T47D (cell line): ENCODE measurements around the gene OXER1.
A peak's percentile ranks its signal among the peaks of the same experiment; 100 is the strongest.

Source experiments
- DNase-seq, 2 experiments: peaks; one replicate each; pipeline versions ENCODE4 v3.0.0 to v3.0.0-alpha.2; 2011 to 2012; ENCODE audit warnings: low read depth in 1 of 2, low spot score in 1 of 2
- JUND ChIP-seq: IDR thresholded peaks from 2 replicates; pipeline ENCODE4 v1.6.1; 2012; ENCODE audit warnings: low read depth
- in situ Hi-C: cut with HindIII; loops from 2 replicates; pipeline ENCODE4 v1.10.0; 2016; ENCODE audit warnings: low sequenced_read_pairs, low pct_unique_long_range_greater_than_20kb

OXER1 gene

DNA sequence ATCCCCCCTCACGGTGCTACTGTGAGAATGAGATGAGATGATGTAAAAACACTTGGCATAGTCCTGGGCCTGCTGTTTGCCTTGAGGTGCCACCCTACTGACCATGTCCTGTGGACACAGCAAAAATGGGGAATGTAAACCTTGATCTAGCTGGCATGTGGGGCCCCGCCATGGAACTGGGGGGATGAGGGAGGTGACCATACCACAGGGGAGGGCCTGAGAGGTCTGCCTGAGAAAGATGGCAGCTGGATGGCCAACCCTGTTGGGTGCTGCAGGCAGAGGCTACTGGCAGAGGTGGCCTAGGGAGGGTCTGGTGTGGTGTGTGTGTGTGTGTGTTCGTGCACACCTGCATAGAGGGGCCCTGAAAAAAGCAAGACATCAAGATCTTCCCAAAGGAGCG, 27.7 kb upstream of the OXER1 start:
- in situ Hi-C loops: no loop called here

DNA sequence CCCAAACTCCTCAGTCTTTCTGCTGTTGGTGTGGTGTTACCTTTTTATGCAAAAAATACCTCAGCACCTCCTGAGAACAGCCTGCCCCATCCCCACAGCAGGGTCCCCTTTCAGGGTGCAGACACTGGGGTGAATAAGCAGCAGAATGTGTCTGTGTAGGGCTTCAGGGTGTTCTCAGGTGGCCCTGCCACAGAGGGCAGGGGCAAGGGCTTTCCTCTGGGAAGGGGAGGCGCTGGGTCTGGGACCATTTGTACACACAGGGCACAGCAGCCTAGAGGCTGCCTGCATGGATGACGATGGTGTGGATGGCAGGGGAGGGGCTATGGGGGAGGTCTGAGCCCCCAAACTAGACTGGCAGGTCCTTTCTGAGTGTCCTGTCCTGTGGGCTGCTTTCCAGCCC, 25.8 kb upstream of the OXER1 start:
- in situ Hi-C loops: no loop called here
- no peak for TF ChIP-seq JUND
- no peak for DNase-seq

More for the DNA sequence above, 27.7 kb upstream of the OXER1 start:
- no peak for DNase-seq
- TF ChIP-seq JUND: no peak

DNA sequence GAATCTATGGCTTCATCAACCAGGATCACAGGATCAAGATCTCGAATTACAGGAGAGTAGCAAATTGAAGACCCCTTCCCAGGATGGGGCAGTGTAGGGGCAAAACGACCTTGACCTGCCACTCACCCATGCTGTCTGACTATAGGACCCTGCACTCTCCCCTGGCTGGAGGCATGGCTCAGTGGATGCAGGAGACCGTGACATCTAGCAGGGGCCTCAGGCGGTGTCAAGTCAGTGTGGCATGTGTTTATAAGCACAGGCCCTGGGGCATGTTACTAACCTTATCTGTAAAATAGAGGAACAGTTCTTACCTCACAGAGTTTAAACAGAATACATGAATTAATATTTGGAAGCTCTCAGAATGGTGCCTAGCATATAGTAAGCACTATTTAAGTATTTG, 24.9 kb upstream of the OXER1 start:
- no peak for DNase-seq
- no peak for TF ChIP-seq JUND
- in situ Hi-C loops: no loop called here

DNA sequence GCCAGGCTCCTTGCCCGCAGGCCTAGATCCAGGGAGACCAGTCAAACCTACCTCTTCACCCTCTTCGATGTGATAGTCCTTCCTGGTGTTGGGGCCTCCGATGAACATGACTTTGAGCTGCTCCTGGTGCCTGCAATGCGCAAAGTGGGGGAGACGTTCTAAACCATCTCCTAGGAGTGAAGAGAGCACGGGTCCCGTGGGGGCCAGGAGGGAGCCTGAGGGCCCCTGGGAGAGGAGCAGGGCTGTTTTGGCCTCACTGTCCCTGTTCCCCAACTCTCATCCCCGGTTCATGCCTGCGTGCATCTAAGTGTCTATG, 24.5 kb upstream of the OXER1 start:
- in situ Hi-C loops: no loop called here
- no peak for TF ChIP-seq JUND
- no peak for DNase-seq

DNA sequence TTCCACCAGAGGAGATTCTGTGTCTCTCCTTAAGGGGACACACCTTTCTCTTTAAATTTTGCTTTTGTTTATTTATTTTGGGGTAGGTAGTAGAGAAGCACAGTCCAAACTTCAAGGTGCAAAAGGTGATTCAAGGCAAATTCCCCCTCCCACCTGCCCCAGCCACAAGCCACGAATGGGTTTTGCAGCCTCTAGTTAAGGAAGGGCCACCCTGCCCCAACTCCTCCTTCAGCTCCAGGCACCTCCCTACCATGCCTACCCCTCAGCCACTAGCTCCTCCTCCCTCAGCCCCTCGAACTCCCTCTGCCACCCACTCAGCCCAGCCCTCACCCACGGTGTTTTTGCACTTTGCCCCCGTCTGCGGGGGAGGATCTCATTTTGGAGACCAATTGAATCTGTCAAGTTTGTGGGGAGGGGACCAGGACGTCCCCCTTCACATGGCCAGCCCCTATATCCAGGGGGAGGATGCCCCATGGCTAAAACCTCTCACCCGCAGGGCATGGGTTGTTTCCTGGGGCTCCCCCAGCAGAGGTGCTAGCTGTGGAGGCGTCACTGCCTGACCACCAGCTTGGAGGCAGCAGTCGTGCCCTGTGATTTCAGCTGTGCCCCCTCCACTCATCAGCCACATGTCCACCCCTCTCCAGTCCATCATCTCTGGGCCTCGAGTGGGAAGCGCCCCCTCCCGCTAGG, 24.0 kb upstream of the OXER1 start:
- in situ Hi-C loops: no loop called here
- TF ChIP-seq JUND: no peak
- DNase-seq: no peak

DNA sequence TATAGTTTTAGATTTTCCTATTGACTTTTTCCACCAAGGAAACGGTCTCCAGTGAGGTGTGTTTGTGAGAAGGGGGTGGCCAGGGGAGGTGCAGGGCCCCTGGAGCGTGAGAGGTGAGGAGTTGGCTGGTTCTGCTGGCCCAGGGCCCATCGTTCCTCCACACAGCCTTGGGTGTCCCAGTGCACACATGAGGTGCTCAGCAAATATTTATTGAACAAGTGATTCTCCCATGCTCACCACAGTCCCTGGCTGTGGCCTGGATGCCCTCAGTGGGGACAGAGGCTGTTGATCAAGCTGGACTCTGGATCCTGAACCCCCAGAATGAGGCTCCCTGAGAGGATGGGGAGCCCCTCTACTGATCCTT, 23.5 kb upstream of the OXER1 start:
- TF ChIP-seq JUND: no peak
- in situ Hi-C loops: no loop called here
- peak in 1 of 2 experiments; percentile 65 for DNase-seq

DNA sequence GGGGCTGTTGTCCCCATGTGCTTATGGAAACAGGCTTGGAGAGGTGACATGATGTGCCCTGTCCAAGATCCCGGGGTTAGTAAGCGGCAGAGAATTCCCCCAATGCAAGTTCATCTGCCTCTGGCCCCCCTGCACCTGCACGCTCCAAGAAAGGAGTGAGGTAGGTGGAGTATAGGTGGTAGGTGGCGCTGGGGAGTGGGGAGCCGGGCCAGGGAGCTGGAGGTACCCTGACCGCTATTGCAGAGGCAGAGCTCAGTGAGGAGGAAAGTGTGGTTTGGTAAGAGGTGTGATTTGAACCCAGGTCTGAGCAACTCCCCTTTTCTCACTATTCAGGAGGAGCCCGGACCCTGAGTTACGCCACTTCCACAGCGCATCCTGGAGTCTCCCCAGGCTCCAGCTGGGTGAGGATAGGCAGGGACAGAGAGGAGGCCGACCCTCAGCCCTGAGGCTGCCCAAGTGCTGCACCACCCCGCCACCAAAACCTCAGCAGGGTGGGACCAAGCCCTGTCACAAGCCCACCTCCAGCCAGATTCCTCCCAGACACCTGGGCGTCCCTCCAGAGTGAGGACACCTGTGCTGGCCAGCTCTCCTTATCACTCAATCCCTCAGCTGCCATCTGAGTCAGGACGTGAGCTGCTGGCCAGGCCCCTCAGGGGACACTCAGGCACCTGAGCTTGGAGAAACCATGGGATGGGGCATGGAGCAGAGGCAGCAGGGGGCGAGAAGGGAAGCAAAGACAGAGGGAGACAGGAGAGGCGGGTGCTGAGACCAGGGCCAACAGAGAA, 22.8 kb upstream of the OXER1 start:
- TF ChIP-seq JUND: no peak
- in situ Hi-C loops: no loop called here
- peak in 1 of 2 experiments; percentile 22 for DNase-seq

DNA sequence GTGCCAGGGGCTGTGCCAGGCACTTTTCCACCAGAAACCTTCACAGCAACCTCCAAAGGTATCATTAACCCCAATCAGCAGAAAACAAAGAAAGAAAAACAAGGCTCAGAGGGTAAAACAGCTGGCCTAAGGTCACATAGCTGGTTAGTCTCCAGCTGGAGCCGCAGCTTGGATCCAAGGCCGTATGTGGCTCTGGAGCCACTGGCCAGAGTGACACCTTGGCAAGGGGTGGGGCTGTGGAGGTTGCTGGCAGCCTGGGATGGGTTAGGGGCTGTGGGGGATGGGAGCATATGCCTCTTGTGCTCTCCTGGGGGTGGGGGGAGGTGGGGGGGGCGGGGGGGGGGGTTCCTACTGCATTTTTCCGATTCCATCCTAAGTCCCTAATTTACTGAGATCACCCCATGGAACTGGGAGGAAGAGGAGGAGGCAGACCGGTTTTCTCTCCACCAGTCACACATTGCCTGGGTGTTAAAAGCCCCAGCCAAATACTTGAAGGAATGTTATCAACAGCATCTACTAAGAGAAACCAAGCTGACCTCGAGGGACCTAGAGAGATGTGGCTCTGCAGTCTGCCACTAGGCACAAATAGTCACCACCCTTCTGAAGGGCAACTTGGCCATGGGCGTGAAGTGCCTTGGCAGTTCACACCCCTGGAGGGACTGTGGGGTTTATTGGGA, 20.4 kb upstream of the OXER1 start:
- in situ Hi-C loops: no loop called here
- DNase-seq: peak in 1 of 2 experiments; percentile 25
- TF ChIP-seq JUND: no peak

DNA sequence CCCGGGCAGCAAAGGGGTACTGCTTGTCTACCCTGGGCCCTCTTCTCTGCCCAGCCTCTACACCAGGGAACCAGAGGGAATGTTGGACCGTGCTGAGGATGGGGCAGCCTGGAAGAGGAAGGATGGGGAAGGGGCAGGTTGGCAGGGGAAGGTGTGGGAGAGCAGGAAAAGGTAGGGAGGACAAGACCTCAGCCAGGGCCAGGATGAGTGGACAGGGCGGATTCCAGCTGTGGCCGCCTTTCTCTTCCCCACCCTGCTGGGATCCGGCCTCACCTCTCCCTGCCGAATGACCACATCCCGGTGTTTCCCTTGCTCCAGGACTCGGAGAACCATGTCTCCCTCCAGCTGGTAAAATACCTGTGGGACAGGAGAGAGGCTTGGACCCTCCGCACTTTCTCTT, 19.6 kb upstream of the OXER1 start:
- TF ChIP-seq JUND: no peak
- in situ Hi-C loops: no loop called here
- DNase-seq: no peak

DNA sequence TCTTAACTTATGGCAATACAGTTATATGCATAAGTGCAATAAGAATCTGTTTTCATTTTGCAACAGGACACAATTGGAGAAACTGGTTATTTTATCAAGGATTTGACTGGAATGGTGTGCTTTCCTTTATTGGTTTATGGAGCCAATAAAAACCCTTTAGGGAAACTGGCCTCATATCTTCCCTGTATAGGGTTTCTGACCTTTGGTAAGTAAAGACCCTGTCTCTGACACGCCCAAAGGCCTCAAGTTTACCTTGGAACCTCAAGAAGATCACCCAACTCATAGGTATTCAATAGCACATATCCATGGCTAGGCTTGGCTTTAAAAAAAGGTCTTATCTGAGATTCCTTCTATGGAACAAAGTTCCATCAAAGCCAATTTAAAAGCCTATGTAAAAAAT, 17.2 kb upstream of the OXER1 start:
- DNase-seq: no peak
- TF ChIP-seq JUND: no peak
- in situ Hi-C loops: no loop called here

DNA sequence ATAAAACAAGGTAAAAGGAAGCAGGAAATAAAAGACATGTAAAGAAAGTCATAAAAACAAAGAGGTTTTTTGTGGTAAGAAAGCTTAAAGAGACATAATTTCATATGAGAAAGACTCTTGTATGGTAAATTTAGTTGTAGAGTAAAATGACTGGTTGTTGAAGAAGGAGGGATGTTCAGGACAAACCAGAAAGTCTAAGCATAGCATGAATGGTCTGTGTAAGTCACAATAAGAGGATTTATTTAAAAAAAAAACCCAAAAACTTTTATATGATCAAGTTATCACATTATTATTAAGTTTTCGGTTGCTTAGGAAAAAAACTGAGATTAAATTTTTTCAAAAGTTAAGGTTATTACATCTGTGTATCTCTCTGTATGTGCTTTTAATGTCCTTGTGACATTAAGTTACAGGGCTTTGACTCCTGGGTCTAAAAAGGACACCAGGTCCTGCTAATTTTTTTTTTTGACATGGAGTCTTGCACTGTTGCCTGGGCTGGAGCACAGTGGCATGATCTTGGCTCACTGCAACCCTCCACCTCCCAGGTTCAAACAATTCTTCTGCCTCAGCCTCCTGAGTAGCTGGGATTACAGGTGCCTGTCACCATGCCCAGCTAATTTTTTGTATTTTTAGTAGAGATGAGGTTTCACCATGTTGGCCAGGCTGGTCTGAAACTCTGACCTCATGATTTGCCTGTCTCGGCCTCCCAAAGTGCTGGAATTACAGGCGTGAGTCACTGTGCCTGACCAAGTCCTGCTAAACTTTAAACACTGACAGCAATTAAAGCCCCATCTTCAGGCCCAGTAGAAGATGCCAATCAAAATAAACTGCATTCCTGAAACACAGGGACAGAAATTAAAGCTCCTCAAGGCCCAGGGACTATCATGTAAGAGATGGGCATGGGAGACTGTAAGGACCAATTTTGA, 14.2 kb upstream of the OXER1 start:
- no peak for DNase-seq
- no peak for TF ChIP-seq JUND
- in situ Hi-C loops: no loop called here

DNA sequence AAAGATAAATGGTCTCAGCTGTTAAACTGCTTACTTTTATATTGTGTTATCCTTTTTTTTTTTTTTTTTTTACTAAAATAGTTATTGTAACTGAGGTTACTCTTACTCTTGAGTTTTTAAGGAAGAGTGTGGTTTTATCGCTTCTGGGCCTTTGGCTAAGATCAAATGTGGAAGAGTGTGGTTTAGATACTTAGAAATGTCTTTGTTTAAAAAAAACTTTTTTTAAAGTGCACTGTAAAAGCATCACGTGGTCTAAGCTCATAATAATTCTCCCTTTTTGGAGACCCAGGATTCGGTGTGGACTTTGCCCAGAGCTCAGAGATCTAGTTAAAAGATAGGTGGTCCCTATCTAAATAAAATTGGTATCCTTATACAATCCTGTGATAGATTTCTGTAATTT, 11.9 kb upstream of the OXER1 start:
- TF ChIP-seq JUND: no peak
- in situ Hi-C loops: no loop called here
- no peak for DNase-seq

DNA sequence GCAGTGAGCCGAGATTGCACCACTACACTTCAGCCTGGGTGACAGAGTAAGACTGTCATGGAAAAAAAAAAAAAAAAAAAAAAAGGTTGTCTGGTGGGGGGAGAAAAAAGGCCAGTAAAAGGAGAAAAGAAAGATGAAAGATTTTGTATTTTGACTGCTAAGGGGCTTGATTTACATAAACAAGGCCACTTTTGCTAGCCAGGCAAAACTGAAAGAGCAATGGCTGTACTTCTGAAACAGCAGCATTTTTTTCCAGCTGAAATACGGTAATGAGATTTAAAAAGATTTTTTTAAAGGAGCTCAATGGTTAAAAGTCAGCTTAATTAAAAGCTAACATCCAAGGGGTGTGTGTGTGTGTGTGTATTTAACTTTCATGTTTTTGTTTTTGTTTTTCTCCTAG, 11.3 kb upstream of the OXER1 start:
- in situ Hi-C loops: no loop called here
- no peak for TF ChIP-seq JUND
- DNase-seq: no peak
